Measurements from ENCODE around the gene HYAL1.

The HYAL1 gene

DNA sequence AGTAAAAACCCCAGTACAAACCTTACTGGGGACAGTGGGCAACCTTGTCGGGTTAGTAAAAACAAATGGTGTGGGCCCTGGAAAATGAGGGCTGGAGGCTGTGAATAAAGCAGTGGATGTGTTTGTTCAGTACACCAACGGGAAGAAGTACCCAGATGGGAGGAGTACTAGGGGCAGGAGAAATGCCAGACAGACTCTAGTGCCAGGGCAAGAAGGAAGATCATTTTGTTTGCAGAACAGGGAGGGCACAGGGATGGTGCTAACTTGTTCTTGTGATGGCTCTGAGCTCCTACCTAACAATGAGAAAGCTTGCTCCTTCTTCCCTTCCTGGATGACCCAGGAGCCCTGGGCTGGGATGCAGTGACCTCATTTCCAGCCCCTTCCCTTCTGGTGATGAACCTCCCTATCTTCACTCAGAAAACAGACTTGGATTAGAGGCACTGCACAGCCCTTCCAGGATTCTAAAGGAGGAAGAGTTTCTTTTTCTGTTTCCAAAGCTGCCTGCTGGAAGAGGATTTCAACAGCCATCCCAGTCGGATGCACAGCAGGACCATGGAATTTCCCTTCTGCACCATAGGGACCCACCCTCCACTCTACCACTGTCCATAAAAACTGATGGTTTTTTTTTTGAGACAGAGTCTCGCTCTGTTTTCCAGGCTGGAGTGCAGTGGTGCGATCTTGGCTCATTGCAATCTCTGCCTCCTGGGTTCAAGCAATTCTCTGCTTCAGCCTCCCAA, 31.1 kb upstream of the HYAL1 start:
- no peak for DNase-seq (ENCODE audit: low read depth in 2 of 2)

DNA sequence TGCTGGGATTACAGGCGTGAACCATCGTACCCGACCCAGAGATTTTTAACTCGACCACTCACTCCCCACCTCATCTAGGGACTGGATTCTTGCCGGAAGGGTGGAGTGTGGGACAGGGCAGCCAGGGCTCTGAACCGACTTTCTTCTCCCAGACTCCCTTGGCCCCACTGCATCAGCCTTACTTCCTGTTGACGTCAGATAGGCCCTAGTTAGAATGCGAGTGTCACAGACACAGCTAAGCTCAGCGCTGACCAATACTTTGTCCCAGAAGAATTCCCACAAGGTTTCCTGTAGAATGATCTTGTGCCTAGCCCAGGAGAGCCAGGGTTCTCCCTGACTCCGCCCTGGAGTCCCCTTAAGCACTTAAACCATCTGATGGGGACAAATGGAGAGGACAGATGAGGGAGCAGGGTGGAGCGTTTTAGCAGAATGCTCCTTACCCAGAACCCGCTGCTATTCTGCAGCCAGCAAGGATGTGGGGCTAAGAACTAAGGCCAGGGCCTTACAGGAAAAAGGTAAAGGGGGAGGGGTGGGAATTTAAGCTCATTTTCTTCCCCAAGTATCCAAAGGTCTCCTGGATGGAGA, 30.5 kb upstream of the HYAL1 start:
- no peak for DNase-seq (ENCODE audit: low read depth in 2 of 2)

DNA sequence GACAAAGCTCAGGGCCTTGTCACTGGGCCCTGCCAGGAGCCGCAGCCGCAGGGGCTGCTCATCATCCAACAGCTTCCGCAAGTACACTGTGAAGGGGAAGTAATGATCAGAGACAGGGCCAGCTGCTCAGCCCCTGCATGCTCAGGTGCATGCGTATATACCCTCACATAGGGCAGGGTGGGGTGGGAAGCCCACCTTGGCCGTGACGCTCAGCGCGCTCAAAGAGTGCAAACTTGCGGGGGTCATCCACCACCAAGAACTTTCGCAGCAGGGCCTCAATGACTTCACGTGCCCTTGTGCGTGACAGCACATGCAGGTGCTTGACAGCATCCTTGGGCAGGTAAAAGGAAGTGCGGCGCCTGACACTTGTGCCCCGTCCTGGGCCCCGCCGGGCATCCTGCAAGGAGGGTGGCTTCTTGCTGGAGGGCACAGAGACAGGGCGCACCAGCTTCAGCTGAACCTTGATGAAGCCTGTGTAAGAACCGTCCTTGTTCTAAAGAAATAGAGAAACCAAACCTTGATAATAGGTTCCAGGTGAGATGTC, 28.1 kb upstream of the HYAL1 start:
- DNase-seq (ENCODE audit: low read depth in 2 of 2): no peak

- no peak for DNase-seq (ENCODE audit: low read depth in 2 of 2)
Measured at GRCh38 chr3:50330330-50330729, 27.0 kb upstream of the HYAL1 start.

DNA sequence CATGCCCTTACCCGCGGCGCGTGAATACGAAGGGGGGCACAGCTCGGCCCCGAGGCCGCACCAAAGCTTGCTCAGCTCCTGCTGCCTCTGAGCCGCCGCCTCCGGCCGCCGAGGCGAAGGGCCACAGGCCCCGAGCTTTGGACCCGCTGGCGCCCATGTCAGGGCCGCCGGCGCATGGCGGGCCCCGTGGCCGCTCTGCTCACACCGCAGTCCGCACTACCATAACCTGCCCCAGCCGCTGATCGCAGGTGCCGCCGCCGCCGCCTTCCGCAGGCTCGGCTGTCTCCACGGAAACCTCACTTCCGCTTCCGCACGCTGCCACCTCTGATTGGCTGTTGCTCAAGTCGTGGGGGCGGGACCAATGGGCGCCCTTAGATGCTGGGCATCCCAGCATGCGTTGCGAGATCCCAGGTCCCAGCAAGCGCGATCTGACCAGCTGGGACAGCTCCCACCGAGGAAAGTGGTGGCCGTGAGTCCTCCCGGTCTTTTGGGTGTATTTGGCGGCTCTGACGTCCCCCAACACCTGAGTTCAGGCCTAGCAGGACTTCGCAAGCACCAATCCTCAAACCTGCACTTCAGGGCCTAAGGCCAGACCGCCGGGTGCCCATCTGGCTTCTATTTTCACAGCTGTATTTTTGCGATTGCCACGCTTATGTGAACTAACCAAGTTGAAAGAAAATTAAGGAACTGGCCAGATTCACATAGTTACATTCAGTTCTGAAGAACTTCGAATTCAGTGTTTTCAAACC, 24.7 kb upstream of the HYAL1 start, which contains the start of gene TUSC2:
TUSC2 (minus strand) TSS at position 281 of the 749 bp plus-strand sequence; CDS start at position 157, 124 bp downstream.
- DNase-seq (ENCODE audit: low read depth in 2 of 2): peak; percentile 81 to 88

DNA sequence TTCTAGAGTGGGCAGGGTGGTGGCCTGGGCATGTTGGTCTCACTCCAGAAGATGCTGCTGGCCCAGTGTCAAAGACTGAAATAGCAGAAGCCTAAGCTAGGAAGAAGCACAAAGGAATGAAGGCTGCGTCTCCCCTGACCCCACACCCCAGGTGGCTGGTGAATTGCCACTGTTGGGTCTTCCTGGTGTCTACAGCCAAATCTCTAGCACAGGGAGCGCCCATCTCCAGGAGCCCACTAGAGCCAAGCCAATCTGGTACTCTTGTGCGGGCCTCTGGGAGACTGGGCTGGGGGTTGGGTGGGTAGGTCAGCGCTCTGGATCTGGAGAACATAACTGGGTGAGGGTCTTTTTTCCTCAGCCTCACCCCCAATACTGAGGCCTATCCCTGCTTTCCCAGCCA, 23.8 kb upstream of the HYAL1 start:
- no peak for DNase-seq (ENCODE audit: low read depth in 2 of 2)

DNA sequence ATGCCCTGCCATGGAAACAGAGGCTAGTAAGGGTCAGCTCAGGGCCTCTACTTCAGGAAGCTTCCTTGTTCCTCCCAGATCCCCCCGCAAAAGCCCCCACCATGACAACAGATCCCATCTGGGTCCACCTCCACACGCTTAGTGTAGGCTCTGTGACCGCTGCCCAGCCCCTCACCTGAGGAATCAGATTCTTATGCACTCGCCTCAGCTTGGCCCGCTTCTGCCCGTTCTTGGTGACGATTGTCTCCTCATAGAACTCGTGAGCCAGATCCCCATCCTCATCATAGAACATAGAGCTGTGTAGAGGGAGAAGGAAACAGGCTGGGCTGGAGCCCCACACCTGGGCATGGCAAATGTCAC, 22.8 kb upstream of the HYAL1 start:
- no peak for DNase-seq (ENCODE audit: low read depth in 2 of 2)

GRCh38 chr3:50325497-50326181, 22.3 kb upstream of the HYAL1 start:
- no peak for DNase-seq (ENCODE audit: low read depth in 2 of 2)

GRCh38 chr3:50325113-50325480, 21.7 kb upstream of the HYAL1 start:
- DNase-seq (ENCODE audit: low read depth in 2 of 2): no peak

DNA sequence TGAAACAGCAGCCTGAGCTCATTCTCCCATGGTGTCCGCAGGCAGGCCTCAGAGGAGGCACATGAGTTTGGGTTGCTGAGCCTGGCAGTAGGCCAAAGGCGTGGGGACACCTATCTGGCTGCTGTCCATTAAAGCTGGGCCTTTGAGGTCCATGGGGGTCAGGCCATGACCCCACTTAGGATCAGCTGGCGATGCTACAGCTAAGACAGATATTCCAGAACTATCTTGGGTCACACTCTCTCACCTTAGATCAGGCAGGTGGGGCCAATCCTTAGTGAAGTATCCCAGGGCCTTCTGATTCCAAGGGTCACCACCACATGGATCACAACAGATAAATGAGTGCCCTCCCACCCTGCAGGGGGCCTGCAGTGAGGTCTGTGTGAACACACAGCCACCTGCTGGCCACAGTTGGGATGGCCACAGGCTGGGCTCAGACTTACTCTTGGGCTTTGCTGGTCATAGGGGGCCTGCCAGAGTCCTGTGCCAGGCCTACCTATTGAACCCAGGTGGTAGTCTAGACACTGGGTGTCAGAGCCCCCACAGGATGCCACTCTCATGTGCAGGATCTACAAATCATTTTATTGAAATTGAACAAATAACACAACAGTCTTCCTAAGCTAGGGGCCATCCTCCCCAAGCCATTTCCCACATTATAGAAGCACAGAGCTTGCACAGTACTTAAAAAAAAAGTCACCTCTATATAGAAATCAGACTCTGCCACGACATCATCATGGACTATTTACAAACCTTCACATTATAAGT, 21.2 kb upstream of the HYAL1 start:
- DNase-seq (ENCODE audit: low read depth in 2 of 2): no peak

GRCh38 chr3:50323614-50324199, 20.3 kb upstream of the HYAL1 start:
- DNase-seq (ENCODE audit: low read depth in 2 of 2): no peak

DNA sequence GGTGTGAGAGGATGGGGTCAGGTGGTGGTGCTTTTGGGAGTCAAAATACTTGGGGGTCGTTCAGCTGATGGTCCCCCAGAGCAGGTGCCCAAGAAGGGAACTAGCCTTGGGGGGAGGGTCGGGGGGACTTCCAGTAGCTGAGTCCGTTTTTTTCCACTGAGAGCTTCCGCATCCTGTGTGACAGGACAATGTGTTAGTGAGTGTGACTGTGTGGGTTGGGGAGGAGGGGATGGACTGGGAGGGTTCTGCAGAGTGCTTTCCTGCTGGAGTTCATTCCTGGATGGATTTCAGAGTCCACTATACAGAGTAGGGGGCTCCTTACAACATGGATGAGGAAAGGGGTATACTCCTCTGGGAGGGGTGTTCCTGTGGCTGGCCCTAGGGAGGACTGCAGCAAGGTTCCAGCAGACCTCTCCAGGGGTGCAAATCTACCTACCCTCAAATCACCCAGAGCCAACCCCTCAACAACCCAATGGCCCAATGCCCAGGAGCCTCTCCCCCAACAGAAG, 19.8 kb upstream of the HYAL1 start:
- DNase-seq (ENCODE audit: low read depth in 2 of 2): no peak

DNA sequence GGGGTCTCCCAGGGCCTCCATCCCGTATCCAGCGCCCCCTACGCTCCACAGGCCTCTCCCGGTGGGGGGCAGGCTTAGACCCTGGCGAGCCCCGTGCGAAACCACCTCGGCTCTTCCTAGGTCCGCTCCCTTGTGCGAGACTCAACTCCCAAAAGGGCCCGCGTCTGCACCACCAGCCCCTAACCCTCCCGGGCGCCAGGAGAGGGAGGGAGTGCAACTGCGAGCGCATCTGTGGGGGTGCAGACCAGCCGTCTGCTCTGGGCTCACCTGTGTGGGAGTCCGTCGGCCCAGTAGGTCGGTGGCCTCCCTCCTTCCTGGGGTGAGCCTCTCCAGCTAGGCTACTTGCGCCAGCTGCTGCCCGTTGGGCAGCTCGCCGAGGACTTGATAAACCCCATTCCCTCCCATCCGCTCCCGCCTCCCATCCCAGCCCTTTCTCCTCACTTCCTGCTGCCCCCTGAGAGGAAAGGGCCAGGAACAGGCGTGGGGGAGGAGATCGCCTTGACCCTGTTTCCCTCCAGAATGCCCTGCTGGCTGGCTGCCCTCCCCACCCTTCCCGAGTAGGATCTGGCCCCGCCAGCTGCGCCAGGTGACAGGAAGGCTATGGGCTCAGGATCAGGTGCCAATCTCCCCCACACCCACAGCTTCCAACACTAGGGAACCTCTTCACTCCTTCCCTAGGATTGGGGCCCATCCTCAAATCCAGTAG, 19.2 kb upstream of the HYAL1 start, which contains the start of gene HYAL2:
HYAL2 (minus strand) TSS at position 360 of the 706 bp plus-strand sequence. CDS start 2,256 bp downstream, outside the sequence.
- no peak for DNase-seq (ENCODE audit: low read depth in 2 of 2)

DNA sequence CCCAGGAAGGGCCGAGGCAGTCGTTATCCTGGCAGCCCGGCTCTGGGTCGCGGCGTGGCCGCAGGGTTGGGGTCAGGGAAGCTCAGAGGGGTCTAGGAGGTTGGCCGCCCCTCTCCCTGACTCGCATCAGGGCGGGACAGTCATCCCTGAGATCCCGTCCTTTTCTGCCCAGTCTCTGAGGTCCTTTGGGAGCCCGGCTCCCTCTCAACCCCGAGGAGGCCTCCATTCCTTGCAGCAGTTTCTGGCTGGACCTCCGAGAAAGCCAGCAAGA, 18.7 kb upstream of the HYAL1 start:
- DNase-seq (ENCODE audit: low read depth in 2 of 2): no peak

- peak; percentile 63 to 68 for DNase-seq (ENCODE audit: low read depth in 2 of 2)
Measured at GRCh38 chr3:50321336-50322114, 18.2 kb upstream of the HYAL1 start.

DNA sequence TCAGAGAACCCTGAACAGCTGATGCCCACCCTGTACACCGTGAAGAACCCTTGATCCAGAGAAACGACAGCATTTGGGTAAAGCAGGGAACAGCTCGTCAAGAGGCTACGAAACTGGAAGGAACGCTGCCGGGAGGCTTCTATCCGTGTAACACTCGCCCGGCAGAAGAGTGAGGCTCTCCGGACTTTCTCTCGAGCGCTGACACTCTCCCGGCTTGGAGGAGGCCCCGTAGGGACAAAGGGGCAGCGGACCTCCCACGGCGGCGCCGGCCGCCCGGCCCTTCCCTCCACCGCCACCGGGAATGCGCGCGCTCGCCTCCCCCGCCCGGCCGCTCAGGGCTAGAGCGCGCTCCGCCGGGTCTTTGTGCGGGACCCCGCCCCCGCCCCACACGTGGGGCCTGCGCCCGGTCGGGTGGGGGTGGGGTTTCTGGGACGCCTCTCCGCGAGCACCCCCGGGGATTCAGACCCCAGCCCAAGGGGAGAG, 17.5 kb upstream of the HYAL1 start:
- DNase-seq (ENCODE audit: low read depth in 2 of 2): peak in 1 of 2 donors; percentile 61

DNA sequence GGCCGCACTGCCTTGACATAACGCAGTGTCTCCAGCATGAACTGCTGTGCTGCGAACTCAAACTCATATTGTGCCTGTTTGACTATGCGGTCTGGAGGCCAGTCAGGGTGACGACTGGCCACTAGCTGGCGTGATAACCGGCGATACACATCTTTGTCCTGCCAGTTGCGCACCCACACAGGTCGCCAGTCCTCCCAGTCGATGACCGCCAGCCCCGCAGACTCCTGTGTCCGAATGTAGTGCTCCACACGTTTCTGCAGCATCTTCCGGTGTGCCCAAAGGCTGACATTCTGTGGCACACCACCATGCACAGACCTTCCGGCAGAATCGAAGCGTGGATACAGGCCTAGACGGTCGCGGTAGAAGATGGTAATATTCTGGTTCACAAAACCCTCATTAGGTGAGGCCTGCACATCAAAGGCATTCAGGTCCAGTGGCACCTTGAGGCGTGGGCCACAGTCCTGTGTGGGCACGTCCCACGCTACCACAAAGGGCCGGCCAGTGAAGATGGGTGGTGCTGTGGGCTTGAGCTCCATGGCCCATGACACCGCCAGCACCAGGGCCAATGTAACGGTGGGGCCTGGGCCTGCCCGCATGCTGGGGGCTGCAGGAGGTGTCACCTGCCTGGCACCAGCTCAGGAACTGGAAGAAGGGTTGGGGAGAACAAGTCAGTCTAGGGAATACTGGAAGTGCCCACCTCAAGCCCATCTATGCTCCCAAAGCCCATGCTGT, 16.7 kb upstream of the HYAL1 start:
- DNase-seq (ENCODE audit: low read depth in 2 of 2): no peak

DNA sequence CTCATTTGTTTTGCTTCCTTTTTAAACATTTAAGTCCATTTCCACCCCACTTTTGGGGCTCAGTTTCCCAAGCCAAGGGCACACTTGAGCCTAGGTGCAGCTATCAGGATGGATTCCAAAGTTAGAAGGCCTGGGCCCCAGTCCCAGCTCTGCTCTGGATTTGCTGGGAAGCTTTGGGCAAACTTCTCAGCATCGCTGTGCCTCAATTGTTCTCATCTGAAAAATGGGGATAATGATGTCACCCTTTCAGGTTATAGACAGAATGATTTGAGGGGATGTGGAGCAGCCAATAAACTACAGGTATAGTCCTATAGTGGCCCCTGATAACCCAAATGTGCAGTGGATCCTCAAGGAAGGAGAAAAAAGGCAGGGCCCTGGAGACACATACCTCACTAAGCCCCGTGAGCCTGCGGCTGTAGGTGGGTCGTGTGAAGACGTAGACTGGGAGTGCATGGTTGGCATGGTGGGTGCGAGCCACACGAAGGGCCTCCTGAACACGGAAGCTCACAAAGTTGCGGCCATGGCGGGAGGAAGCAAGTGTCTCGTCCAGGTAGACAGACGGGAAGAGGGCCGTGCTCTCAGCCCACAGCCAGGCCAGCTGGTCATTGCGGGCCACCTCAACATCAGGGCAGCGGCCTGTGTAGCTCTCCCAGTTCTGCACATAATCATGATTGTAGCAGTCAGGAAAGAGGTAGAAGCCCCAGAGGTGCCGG, 16.0 kb upstream of the HYAL1 start:
- DNase-seq (ENCODE audit: low read depth in 2 of 2): no peak

All from stimulated activated CD8-positive, alpha-beta memory T cell treated with anti-CD3 and anti-CD28 coated beads, Interleukin-15, amount 100 ng/mL, for 4 hours (primary cell).